SK-N-SH treated with all-trans-retinoic acid at 6 μM for 48 hours (cell line): Measurements from ENCODE around the gene KCNK4.

Experiments
- ATAC-seq: fragments of 200-7000 bp; cut with Tn5 transposase; 3 replicates; pipeline ENCODE4 v1.9.1; 2020; ENCODE audit warnings: mild to moderate bottlenecking, moderate library complexity
- ARNTL ChIP-seq: fragments of 450-650 bp; formaldehyde crosslinking; IDR thresholded peaks from 2 replicates; pipeline ENCODE4 v1.5.0; 2020; ENCODE audit warnings: low read depth, mild to moderate bottlenecking, moderate library complexity, borderline replicate concordance
- BACH2 ChIP-seq: fragments of 250-450 bp; sonication (Bioruptor Pico); IDR thresholded peaks from 2 replicates; pipeline ENCODE4 v1.9.0; 2021; ENCODE audit warnings: mild to moderate bottlenecking, borderline replicate concordance
- CSDC2 ChIP-seq: fragments of 250-450 bp; sonication (Bioruptor Pico); IDR thresholded peaks from 2 replicates; pipeline ENCODE4 v1.5.0; 2020; ENCODE audit warnings: mild to moderate bottlenecking, moderate library complexity
- CSRNP3 ChIP-seq: fragments of 250-450 bp; sonication (Bioruptor Pico); IDR thresholded peaks from 2 replicates; pipeline ENCODE4 v1.5.1; 2021; ENCODE audit warnings: mild to moderate bottlenecking, moderate library complexity
- ESRRG ChIP-seq: fragments of 250-450 bp; sonication (Bioruptor Pico); IDR thresholded peaks from 2 replicates; pipeline ENCODE4 v1.6.1; 2021; ENCODE audit warnings: mild to moderate bottlenecking
- GLIS3 ChIP-seq: fragments of 250-450 bp; sonication (Bioruptor Pico); IDR thresholded peaks from 2 replicates; pipeline ENCODE4 v1.5.0; 2020; ENCODE audit warnings: mild to moderate bottlenecking, moderate library complexity
- ISL1 ChIP-seq: fragments of 250-450 bp; sonication (Bioruptor Pico); IDR thresholded peaks from 2 replicates; pipeline ENCODE4 v2.1.2; 2022; ENCODE audit warnings: mild to moderate bottlenecking, moderate library complexity
- PATZ1 ChIP-seq: fragments of 250-450 bp; sonication (Bioruptor Pico); IDR thresholded peaks from 2 replicates; pipeline ENCODE4 v1.8.0; 2020; ENCODE audit warnings: mild to moderate bottlenecking, moderate library complexity, borderline replicate concordance
- POU6F1 ChIP-seq: fragments of 250-450 bp; sonication (Bioruptor Pico); IDR thresholded peaks from 2 replicates; pipeline ENCODE4 v1.8.0; 2021; ENCODE audit warnings: low read depth, mild to moderate bottlenecking, moderate library complexity, borderline replicate concordance
- PPARA ChIP-seq: fragments of 250-450 bp; sonication (Bioruptor Pico); IDR thresholded peaks from 2 replicates; pipeline ENCODE4 v1.5.0; 2020; ENCODE audit warnings: mild to moderate bottlenecking, borderline replicate concordance
- SNAI2 ChIP-seq: fragments of 250-450 bp; sonication (Bioruptor Pico); IDR thresholded peaks from 2 replicates; pipeline ENCODE4 v1.5.0; 2020; ENCODE audit warnings: mild to moderate bottlenecking, moderate library complexity
- TCF4 ChIP-seq: fragments of 250-450 bp; sonication (Bioruptor Pico); IDR thresholded peaks from 2 replicates; pipeline ENCODE4 v1.8.0; 2021; ENCODE audit warnings: mild to moderate bottlenecking, moderate library complexity, borderline replicate concordance
- TOX ChIP-seq: fragments of 250-450 bp; sonication (Bioruptor Pico); IDR thresholded peaks from 2 replicates; pipeline ENCODE4 v1.8.0; 2021; ENCODE audit warnings: mild to moderate bottlenecking, moderate library complexity, borderline replicate concordance
- TSHZ2 ChIP-seq: fragments of 250-450 bp; sonication (Bioruptor Pico); IDR thresholded peaks from 2 replicates; pipeline ENCODE4 v1.5.0; 2020; ENCODE audit warnings: mild to moderate bottlenecking, moderate library complexity
- ZC3H10 ChIP-seq: fragments of 250-450 bp; sonication (Bioruptor Pico); IDR thresholded peaks from 2 replicates; pipeline ENCODE4 v1.5.1; 2021; ENCODE audit warnings: mild to moderate bottlenecking, moderate library complexity
- ZFP3 ChIP-seq: fragments of 250-450 bp; sonication (Bioruptor Pico); IDR thresholded peaks from 2 replicates; pipeline ENCODE4 v1.5.0; 2020; ENCODE audit warnings: mild to moderate bottlenecking, moderate library complexity
- ZFP30 ChIP-seq: fragments of 450-650 bp; formaldehyde crosslinking; IDR thresholded peaks from 2 replicates; pipeline ENCODE4 v1.5.0; 2022; ENCODE audit warnings: mild to moderate bottlenecking, moderate library complexity
- ZNF565 ChIP-seq: fragments of 450-650 bp; formaldehyde crosslinking; conservative IDR thresholded peaks from 2 replicates; pipeline ENCODE4 v1.5.0; 2020; ENCODE audit warnings: low read depth, mild to moderate bottlenecking, moderate library complexity
- ZNF8 ChIP-seq: fragments of 450-650 bp; formaldehyde crosslinking; IDR thresholded peaks from 2 replicates; pipeline ENCODE4 v1.5.0; 2020; ENCODE audit warnings: mild to moderate bottlenecking, moderate library complexity
- TF ChIP-seq, protein P1 (sequence below): fragments of 250-450 bp; sonication (Bioruptor Pico); IDR thresholded peaks from 2 replicates; pipeline ENCODE4 v1.5.1; 2020; ENCODE audit warnings: low read depth, mild to moderate bottlenecking, moderate library complexity

The KCNK4 gene

DNA sequence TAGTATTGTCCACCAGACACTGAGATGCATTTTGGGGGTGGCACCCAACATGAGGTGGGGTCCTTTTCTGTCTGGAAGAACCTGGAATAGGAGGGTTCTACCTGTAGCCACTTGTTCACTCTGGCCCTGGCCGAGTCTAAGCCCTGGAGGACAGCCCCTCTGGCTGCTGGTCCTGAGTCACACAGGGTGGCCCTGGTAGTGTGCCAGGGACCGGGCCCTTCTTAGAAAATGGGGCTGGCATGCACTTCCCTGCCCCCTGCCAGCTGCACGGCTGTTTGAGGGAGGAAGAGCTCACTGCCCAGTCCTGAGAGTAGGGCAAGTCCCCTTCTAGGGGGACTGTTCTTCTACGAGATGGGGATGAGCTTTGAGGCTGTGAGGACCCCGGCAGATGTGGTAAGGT lies 37.6 kb upstream of the KCNK4 start:
- ATAC-seq: no peak
- TF ChIP-seq ZNF565 (CRISPR knock-in tag) (no peak), PPARA (no peak), ZNF8 (CRISPR knock-in tag) (no peak), POU6F1 (CRISPR knock-in tag) (no peak), CSDC2 (CRISPR knock-in tag) (no peak)

DNA sequence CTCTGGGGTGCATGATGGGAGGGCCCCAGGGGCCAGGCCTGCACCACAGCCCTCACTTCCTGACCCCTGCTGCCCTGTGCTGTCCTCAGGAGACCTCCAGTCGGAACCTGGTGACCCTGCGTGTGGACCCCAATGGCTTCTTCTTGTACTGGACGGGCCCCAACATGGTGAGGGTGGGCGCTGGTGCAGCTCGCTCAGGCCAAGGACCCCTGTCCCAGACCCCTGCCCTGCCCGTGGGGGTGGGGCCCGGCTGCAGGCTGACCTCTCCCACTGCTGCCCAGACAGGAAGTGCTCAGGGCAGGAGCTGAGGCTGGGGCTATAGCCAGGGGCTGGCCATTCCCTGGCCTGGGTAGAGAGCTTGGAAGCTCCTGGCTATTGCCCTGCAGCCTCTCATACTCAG lies 36.8 kb upstream of the KCNK4 start:
- ATAC-seq: no peak
- TF ChIP-seq ZNF565 (CRISPR knock-in tag) (no peak), ZFP30 (CRISPR knock-in tag) (no peak), ISL1 (no peak)

DNA sequence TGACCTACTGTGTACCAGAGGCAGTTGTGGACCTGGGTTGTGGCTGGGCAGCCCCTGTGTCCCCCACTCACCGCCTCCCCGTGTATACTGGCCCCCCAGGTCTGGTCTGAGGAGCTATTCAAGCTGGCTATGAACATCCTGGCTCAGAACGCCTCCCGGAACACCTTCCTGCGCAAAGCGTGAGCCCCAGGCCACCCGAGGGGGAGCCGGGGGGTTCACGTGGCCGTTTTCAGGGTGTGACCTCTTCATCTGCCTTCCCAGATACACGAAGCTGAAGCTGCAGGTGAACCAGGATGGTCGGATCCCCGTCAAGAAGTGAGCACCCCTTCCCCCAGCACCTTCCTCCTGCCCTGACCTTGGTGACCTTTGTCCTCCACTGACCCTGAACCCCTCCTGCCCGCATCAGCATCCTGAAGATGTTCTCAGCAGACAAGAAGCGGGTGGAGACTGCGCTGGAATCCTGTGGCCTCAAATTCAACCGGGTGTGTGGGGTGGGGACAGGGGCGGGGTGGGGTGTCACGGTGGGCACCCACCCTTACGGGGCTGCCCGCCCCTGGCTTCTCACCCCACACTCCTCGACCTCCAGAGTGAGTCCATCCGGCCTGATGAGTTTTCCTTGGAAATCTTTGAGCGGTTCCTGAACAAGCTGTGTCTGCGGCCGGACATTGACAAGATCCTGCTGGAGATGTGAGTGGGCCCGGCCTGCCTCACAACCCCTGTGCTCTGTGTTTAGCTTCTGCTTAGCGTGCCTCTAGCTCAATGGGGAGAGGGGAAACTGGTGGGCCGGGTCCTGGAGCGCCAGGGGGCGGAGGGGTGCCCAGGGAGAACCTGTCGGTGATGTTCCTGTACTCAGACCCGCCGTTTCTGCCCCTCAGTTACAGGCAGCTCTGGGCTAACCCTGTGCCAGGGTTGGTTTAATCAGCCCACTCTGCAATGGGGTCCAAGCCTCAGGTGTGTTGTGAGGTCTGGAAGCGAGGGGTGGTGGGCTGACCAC lies 35.7 kb upstream of the KCNK4 start:
- ATAC-seq: no peak
- TF ChIP-seq CSRNP3 (no peak), ZFP3 (CRISPR knock-in tag) (no peak), CSDC2 (CRISPR knock-in tag) (no peak), ZNF565 (CRISPR knock-in tag) (no peak), ARNTL (no peak), ESRRG (CRISPR knock-in tag) (no peak), ZC3H10 (CRISPR knock-in tag) (no peak), PATZ1 (CRISPR knock-in tag) (no peak), SNAI2 (no peak), TSHZ2 (CRISPR knock-in tag) (no peak), POU6F1 (CRISPR knock-in tag) (no peak), TCF4 (no peak), GLIS3 (CRISPR knock-in tag) (no peak), ISL1 (no peak), BACH2 (CRISPR knock-in tag) (no peak), ZNF8 (CRISPR knock-in tag) (no peak), PPARA (no peak), TOX (CRISPR knock-in tag) (no peak), ZFP30 (CRISPR knock-in tag) (no peak)
- TF ChIP-seq, protein P1, sequence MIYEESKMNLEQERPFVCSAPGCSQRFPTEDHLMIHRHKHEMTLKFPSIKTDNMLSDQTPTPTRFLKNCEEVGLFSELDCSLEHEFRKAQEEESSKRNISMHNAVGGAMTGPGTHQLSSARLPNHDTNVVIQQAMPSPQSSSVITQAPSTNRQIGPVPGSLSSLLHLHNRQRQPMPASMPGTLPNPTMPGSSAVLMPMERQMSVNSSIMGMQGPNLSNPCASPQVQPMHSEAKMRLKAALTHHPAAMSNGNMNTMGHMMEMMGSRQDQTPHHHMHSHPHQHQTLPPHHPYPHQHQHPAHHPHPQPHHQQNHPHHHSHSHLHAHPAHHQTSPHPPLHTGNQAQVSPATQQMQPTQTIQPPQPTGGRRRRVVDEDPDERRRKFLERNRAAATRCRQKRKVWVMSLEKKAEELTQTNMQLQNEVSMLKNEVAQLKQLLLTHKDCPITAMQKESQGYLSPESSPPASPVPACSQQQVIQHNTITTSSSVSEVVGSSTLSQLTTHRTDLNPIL: no peak
